ENCODE measurements around the gene ERN2. TPM values are rescaled to one million over a fixed set of nuclear protein-coding genes. Genes with fewer than 3 reads are reported as not detected.

The ERN2 gene
- total RNA-seq, 2 donors from 2014 or later = 1.3 to 1.4 TPM

DNA sequence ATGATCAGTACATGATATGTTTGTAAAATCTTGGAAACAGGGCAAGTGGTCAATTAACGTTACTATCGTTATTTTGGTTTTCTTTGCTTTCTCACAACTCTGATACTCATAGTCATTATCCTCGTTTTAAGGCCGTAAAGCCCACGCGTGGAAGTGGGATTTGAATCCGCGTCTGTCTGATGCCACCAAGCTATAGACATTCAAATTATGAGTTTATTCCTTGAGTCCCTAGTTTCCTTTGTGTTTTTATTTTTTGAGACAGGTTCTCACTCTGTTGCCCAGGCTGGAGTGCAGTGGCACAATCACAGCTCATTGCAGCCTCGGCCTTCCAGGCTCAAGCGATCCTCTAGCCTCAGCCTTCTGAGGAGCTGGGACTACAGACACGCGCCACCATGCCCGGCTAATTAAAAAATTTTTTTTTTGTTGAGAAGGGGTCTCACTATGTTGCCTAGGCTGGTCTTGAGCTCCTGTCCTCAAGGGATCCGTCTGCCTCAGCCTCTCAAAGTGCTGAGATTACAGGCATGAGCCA is 70.7 kb downstream of the ERN2 start:
- no peak overlapping the region for H3K27ac ChIP-seq (ENCODE audit: low read depth, low read length)
- no peaks in the 10 kb centered on the region for H3K9me3 ChIP-seq (ENCODE audit: control insufficient read depth, low read length)
- no peak for DNase-seq
- H3K4me3 Mint-ChIP-seq = peak overlapping the region; percentile 99
- H3K27ac Mint-ChIP-seq = peak overlapping the region; percentile 97
- no peaks in the 10 kb centered on the region for H3K9me3 Mint-ChIP-seq
- H3K9ac ChIP-seq (ENCODE audit: extremely low read depth, low read length, poor library complexity, severe bottlenecking) = peak overlapping the region; percentile 86
- peak overlapping the region; percentile 94 for H3K4me3 ChIP-seq (ENCODE audit: low read length)
- peaks cover 15% of the 10 kb centered on the region for H3K4me1 Mint-ChIP-seq
- no peaks in the 10 kb centered on the region for H3K27me3 ChIP-seq (ENCODE audit: control insufficient read depth, insufficient read depth, low read length, poor library complexity, severe bottlenecking)
- H3K36me3 ChIP-seq (ENCODE audit: control insufficient read depth, insufficient read depth, low read length) = peaks cover 34% of the 10 kb centered on the region
- H3K4me1 ChIP-seq (ENCODE audit: control insufficient read depth, insufficient read depth, low read length) = peaks cover 7% of the 10 kb centered on the region
- TF ChIP-seq, protein P1, sequence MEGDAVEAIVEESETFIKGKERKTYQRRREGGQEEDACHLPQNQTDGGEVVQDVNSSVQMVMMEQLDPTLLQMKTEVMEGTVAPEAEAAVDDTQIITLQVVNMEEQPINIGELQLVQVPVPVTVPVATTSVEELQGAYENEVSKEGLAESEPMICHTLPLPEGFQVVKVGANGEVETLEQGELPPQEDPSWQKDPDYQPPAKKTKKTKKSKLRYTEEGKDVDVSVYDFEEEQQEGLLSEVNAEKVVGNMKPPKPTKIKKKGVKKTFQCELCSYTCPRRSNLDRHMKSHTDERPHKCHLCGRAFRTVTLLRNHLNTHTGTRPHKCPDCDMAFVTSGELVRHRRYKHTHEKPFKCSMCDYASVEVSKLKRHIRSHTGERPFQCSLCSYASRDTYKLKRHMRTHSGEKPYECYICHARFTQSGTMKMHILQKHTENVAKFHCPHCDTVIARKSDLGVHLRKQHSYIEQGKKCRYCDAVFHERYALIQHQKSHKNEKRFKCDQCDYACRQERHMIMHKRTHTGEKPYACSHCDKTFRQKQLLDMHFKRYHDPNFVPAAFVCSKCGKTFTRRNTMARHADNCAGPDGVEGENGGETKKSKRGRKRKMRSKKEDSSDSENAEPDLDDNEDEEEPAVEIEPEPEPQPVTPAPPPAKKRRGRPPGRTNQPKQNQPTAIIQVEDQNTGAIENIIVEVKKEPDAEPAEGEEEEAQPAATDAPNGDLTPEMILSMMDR (conservative IDR thresholded peaks at IDR 0.05) = no peak
- WGBS, 2 experiments (ENCODE audit: insufficient coverage in 1 of 2, insufficient read length in 1 of 2) = 69 to 71% methylated on average over 10 to 14 of the region's 14 CpGs
- H3K36me3 Mint-ChIP-seq (ENCODE audit: low read depth) = peaks cover 32% of the 10 kb centered on the region
- no peaks in the 10 kb centered on the region for H3K27me3 Mint-ChIP-seq (ENCODE audit: insufficient read depth)

- peak within 1 kb of the TSS; percentile 61 for H3K27ac ChIP-seq (ENCODE audit: low read depth, low read length)
- Mint-ChIP-seq H3K4me1 (peaks cover 15% of the 10 kb centered on the region), H3K9me3 (no peaks in the 10 kb centered on the region), H3K27me3 (ENCODE audit: insufficient read depth) (no peaks in the 10 kb centered on the region), H3K4me3 (peak within 1 kb of the TSS; percentile 99), H3K36me3 (ENCODE audit: low read depth) (peaks cover 25% of the 10 kb centered on the region), H3K27ac (peak within 1 kb of the TSS; percentile 97)
- peak within 1 kb of the TSS; percentile 94 for H3K4me3 ChIP-seq (ENCODE audit: low read length)
- TF ChIP-seq, protein P1 (conservative IDR thresholded peaks at IDR 0.05) = no peak
- H3K9me3 ChIP-seq (ENCODE audit: control insufficient read depth, low read length) = no peaks in the 10 kb centered on the region
- H3K4me1 ChIP-seq (ENCODE audit: control insufficient read depth, insufficient read depth, low read length) = peaks cover 7% of the 10 kb centered on the region
- no peaks in the 10 kb centered on the region for H3K27me3 ChIP-seq (ENCODE audit: control insufficient read depth, insufficient read depth, low read length, poor library complexity, severe bottlenecking)
- 0% methylated on average over 29 to 64 of the region's 64 CpGs for WGBS, 2 experiments (ENCODE audit: insufficient coverage in 1 of 2, insufficient read length in 1 of 2)
- H3K36me3 ChIP-seq (ENCODE audit: control insufficient read depth, insufficient read depth, low read length) = peaks cover 30% of the 10 kb centered on the region
- H3K9ac ChIP-seq (ENCODE audit: extremely low read depth, low read length, poor library complexity, severe bottlenecking) = peak within 1 kb of the TSS; percentile 86
- DNase-seq = peak; percentile 92
Observed at GRCh38 chr16:23640931-23641765, 71.9 kb downstream of the ERN2 start, which contains the start of the genes DCTN5 and PALB2. Gene DCTN5 (plus strand): TSS chr16:23641466. CDS start chr16:23641543, 77 bp downstream. Gene PALB2 (minus strand): TSS chr16:23641310. CDS start chr16:23641157, 153 bp downstream.

- WGBS, 2 experiments (ENCODE audit: insufficient coverage in 1 of 2, insufficient read length in 1 of 2) = 0% methylated on average over 1 to 4 of the region's 8 CpGs
- Mint-ChIP-seq H3K27me3 (ENCODE audit: insufficient read depth) (no peaks in the 10 kb centered on the region), H3K4me3 (peak overlapping the region; percentile 99), H3K9me3 (no peaks in the 10 kb centered on the region), H3K27ac (peak overlapping the region; percentile 88), H3K36me3 (ENCODE audit: low read depth) (peaks cover 24% of the 10 kb centered on the region), H3K4me1 (peaks cover 15% of the 10 kb centered on the region)
- TF ChIP-seq, protein P1 (conservative IDR thresholded peaks at IDR 0.05) = no peak
- no peaks in the 10 kb centered on the region for H3K27me3 ChIP-seq (ENCODE audit: control insufficient read depth, insufficient read depth, low read length, poor library complexity, severe bottlenecking)
- no peak overlapping the region for H3K27ac ChIP-seq (ENCODE audit: low read depth, low read length)
- H3K4me3 ChIP-seq (ENCODE audit: low read length) = peak overlapping the region; percentile 94
- peaks cover 30% of the 10 kb centered on the region for H3K36me3 ChIP-seq (ENCODE audit: control insufficient read depth, insufficient read depth, low read length)
- peaks cover 9% of the 10 kb centered on the region for H3K4me1 ChIP-seq (ENCODE audit: control insufficient read depth, insufficient read depth, low read length)
- DNase-seq = peak; percentile 58
- no peaks in the 10 kb centered on the region for H3K9me3 ChIP-seq (ENCODE audit: control insufficient read depth, low read length)
- peak overlapping the region; percentile 86 for H3K9ac ChIP-seq (ENCODE audit: extremely low read depth, low read length, poor library complexity, severe bottlenecking)
Observed at GRCh38 chr16:23640615-23640930, 72.4 kb downstream of the ERN2 start.

Other genes starting within 250 kb of the ERN2 start
- 100 to 1,000 TPM in 1 of 2 donors, 10 to 100 TPM in 1; 99.4 to 116 TPM for gene GGA2, start 202.7 kb downstream of the ERN2 start, total RNA-seq
- 10 to 100 TPM; 32.0 to 36.1 TPM for gene EARS2, start 155.9 kb downstream of the ERN2 start, total RNA-seq
- gene UBFD1, start 155.5 kb downstream of the ERN2 start, total RNA-seq = 100 to 1,000 TPM; 105 to 113 TPM
- 100 to 1,000 TPM; 106 to 120 TPM for gene NDUFAB1, start 116.9 kb downstream of the ERN2 start, total RNA-seq
- 10 to 100 TPM; 20.0 to 24.8 TPM for gene PALB2, start 71.9 kb downstream of the ERN2 start, total RNA-seq
- gene DCTN5, start 71.8 kb downstream of the ERN2 start, total RNA-seq = 10 to 100 TPM; 82.2 to 90.8 TPM
- 100 to 1,000 TPM in 1 of 2 donors, 10 to 100 TPM in 1; 76.7 to 118 TPM for gene PLK1, start 34.3 kb downstream of the ERN2 start, total RNA-seq
- 1 to 10 TPM in 1 of 2 donors, under 1 TPM in 1; 0.46 to 1.2 TPM for gene CHP2, start 41.8 kb upstream of the ERN2 start, total RNA-seq
- 1 to 10 TPM in 1 of 2 donors, under 1 TPM in 1; 0.38 to 1.1 TPM for gene PRKCB, start 122.8 kb upstream of the ERN2 start, total RNA-seq

All from endodermal cell (in vitro differentiated cells).